GM12878 (cell line): Measurements from ENCODE around the gene DMRTC2. TPM values are rescaled to one million over a fixed set of nuclear protein-coding genes. Genes with fewer than 3 reads are reported as not detected.

Experiments
- ATAC-seq: fragments of 200-7000 bp; cut with Tn5 transposase; 3 replicates; pipeline ENCODE4 v1.9.1; 2020; ENCODE audit warnings: mild to moderate bottlenecking, moderate library complexity
- Bru-seq: library from RNA; stranded (reverse); fragments of 400-500 nt; gene quantifications from one replicate; lab custom pipeline; 2021; lab: Mats Ljungman, UMichigan
- BruChase-seq, 2 experiments: library from RNA; stranded (reverse); fragments of 400-500 nt; gene quantifications; one replicate each; lab custom pipeline; 2021; lab: Mats Ljungman, UMichigan
- BruUV-seq: library from RNA; stranded (reverse); fragments of 400-500 nt; replicated peaks from 2 replicates; lab custom pipeline; 2021; lab: Mats Ljungman, UMichigan
- CTCF ChIA-PET: fragments of 300-600 bp; sonication (Branson Sonifier 250); formaldehyde crosslinking; extraction: SDS; loops from one replicate; lab custom pipeline; 2021; ENCODE audit warnings: inconsistent platforms; lab: Yijun Ruan, JAX
- POLR2A ChIA-PET: fragments of 350-600 bp; formaldehyde crosslinking; extraction: SDS; loops from one replicate; lab custom pipeline; 2021; ENCODE audit warnings: inconsistent platforms; lab: Charles Lee
- RAD21 ChIA-PET: fragments of 300-600 bp; sonication (Branson Sonifier 250); formaldehyde crosslinking; loops from one replicate; lab custom pipeline; 2023; ENCODE audit warnings: antibody characterized with exemption; ENCODE audit not compliant: unreplicated experiment; lab: Charles Lee
- SMC1A ChIA-PET: fragments of 300-600 bp; sonication (Branson Sonifier 250); formaldehyde crosslinking; loops from one replicate; lab custom pipeline; 2023; ENCODE audit not compliant: unreplicated experiment, uncharacterized antibody; lab: Charles Lee
- DNase-seq: peaks from one replicate; pipeline ENCODE4 v3.0.0-alpha.2; 2011; ENCODE audit warnings: low read depth, low spot score
- FAIRE-seq: peaks from 3 replicates; lab custom pipeline; 2011; peaks lifted over from hg19 to GRCh38; lab: Jason Lieb, UNC
- H2AFZ ChIP-seq: 2 replicates; pipeline ENCODE4 v1.6.0; 2011; ENCODE audit warnings: low read depth, low read length, control low read depth; ENCODE audit not compliant: control insufficient read depth
- H3K27ac ChIP-seq: 2 replicates; pipeline ENCODE4 v1.5.1; 2011; ENCODE audit warnings: control low read depth; ENCODE audit not compliant: control insufficient read depth, insufficient read depth
- H3K27me3 ChIP-seq, 2 experiments: replicated peaks in 1 of 2; 2 replicates each; pipeline versions ENCODE4 v1.6.0 to v1.6.1; 2011; ENCODE audit warnings: low read length in 1 of 2; ENCODE audit not compliant: control insufficient read depth in 2 of 2, insufficient read depth in 2 of 2
- H3K36me3 ChIP-seq, 2 experiments: 2 replicates each; pipeline ENCODE4 v1.5.1; 2011; ENCODE audit warnings: low read length in 1 of 2; ENCODE audit not compliant: control insufficient read depth in 2 of 2, insufficient read depth in 2 of 2
- H3K4me1 ChIP-seq: 2 replicates; pipeline ENCODE4 v1.6.1; 2011; ENCODE audit warnings: mild to moderate bottlenecking, low read length, moderate library complexity, mixed read lengths; ENCODE audit not compliant: control insufficient read depth, insufficient read depth
- H3K4me2 ChIP-seq: 2 replicates; pipeline ENCODE4 v1.6.0; 2011; ENCODE audit warnings: control low read depth; ENCODE audit not compliant: control insufficient read depth, insufficient read depth
- H3K4me3 ChIP-seq: fragments of 200-600 bp; sonication (generic); 2 replicates; pipeline ENCODE4 v1.5.1; 2016
- H3K79me2 ChIP-seq: 2 replicates; pipeline ENCODE4 v1.6.0; 2011; ENCODE audit warnings: low read length; ENCODE audit not compliant: control insufficient read depth, insufficient read depth
- H3K9ac ChIP-seq: 2 replicates; pipeline ENCODE4 v1.8.0; 2011; ENCODE audit warnings: low read length, control low read depth, mixed read lengths; ENCODE audit not compliant: control insufficient read depth, insufficient read depth
- H3K9me3 ChIP-seq: replicated peaks from 3 replicates; pipeline ENCODE4 v1.5.1; 2011; ENCODE audit warnings: mild to moderate bottlenecking, low read length; ENCODE audit not compliant: control insufficient read depth, insufficient read depth
- H4K20me1 ChIP-seq: 2 replicates; pipeline ENCODE4 v1.6.0; 2011; ENCODE audit not compliant: control insufficient read depth, insufficient read depth
- ASH2L ChIP-seq: fragments of 300-600, 200-600 bp; sonication (generic); IDR thresholded peaks from 2 replicates; pipeline ENCODE4 v1.6.1; 2017; ENCODE audit warnings: low read depth, mild to moderate bottlenecking, borderline replicate concordance
- FOXK2 ChIP-seq: fragments of 450-650 bp; IDR thresholded peaks from 2 replicates; pipeline ENCODE4 v1.6.1; 2017; ENCODE audit warnings: mild to moderate bottlenecking, moderate library complexity
- HDAC2 ChIP-seq: fragments of 200-600 bp; sonication (generic); IDR thresholded peaks from 2 replicates; pipeline ENCODE4 v1.6.1; 2017
- NKRF ChIP-seq: fragments of 450-650 bp; conservative IDR thresholded peaks from 2 replicates; pipeline ENCODE4 v1.6.1; 2017; ENCODE audit warnings: mild to moderate bottlenecking, moderate library complexity
- NRF1 ChIP-seq: conservative IDR thresholded peaks from 2 replicates; pipeline ENCODE4 v1.6.1; 2011; ENCODE audit warnings: mild to moderate bottlenecking, low read depth, low read length, improper control_type of control experiment
- POLR2A ChIP-seq: IDR thresholded peaks from 2 replicates; pipeline ENCODE4 v1.6.1; 2011; ENCODE audit warnings: low read depth, mild to moderate bottlenecking, low read length
- SIX5 ChIP-seq: IDR thresholded peaks from 2 replicates; pipeline ENCODE4 v1.6.1; 2011; ENCODE audit warnings: mild to moderate bottlenecking, low read depth, low read length, moderate library complexity; ENCODE audit not compliant: severe bottlenecking
- SPI1 ChIP-seq: IDR thresholded peaks from 2 replicates; pipeline ENCODE4 v1.6.1; 2011; ENCODE audit warnings: low read depth, mild to moderate bottlenecking, low read length, moderate library complexity, borderline replicate concordance; ENCODE audit not compliant: insufficient read depth
- TCF3 ChIP-seq: IDR thresholded peaks from 2 replicates; pipeline ENCODE4 v1.6.1; 2012; ENCODE audit warnings: low read depth, mild to moderate bottlenecking, low read length, borderline replicate concordance; ENCODE audit not compliant: insufficient read depth
- TCF7 ChIP-seq: IDR thresholded peaks from 2 replicates; pipeline ENCODE4 v1.6.1; 2014; ENCODE audit warnings: antibody characterized with exemption, borderline replicate concordance
- ZBTB33 ChIP-seq: fragments of 450-650 bp; IDR thresholded peaks from 2 replicates; pipeline ENCODE4 v1.6.1; 2017; ENCODE audit warnings: mild to moderate bottlenecking
- ZNF207 ChIP-seq: fragments of 450-650 bp; IDR thresholded peaks from 2 replicates; pipeline ENCODE4 v1.6.1; 2014; ENCODE audit warnings: antibody characterized with exemption, mild to moderate bottlenecking, borderline replicate concordance
- ZNF622 ChIP-seq: fragments of 450-650 bp; IDR thresholded peaks from 2 replicates; pipeline ENCODE4 v1.6.1; 2017; ENCODE audit warnings: mild to moderate bottlenecking, inconsistent platforms
- ZSCAN29 ChIP-seq: fragments of 450-650 bp; IDR thresholded peaks from 2 replicates; pipeline ENCODE4 v1.6.1; 2017; ENCODE audit warnings: mild to moderate bottlenecking, moderate library complexity
- WGBS: methylation state at CpG from one replicate; pipeline ENCODE4 v1.1.6; 2016; ENCODE audit warnings: low lambda C conversion rate; ENCODE audit not compliant: insufficient replicate concordance, insufficient coverage; ENCODE audit errors: missing lambda C conversion rate; 5-methylcytosine and 5-hydroxymethylcytosine counted together
- in situ Hi-C: fragments of 300-500 bp; cut with MboI; formaldehyde crosslinking; loops from 9 replicates; pipeline ENCODE4 v1.14.3; 2018; ENCODE audit warnings: mixed read lengths
- intact Hi-C: fragments of 100-400 bp; cut with micrococcal nuclease; formaldehyde crosslinking; loops from one replicate; pipeline ENCODE4 v1.14.2; 2022; ENCODE audit not compliant: unreplicated experiment
- long read RNA-seq, 2 experiments: library from polyadenylated mRNA; unstranded; transcript quantifications; one replicate each; pipeline ENCODE4 v2.0.0, GENCODE V29; 2019 to 2020
- polyA minus RNA-seq, 3 experiments: library from RNA; depleted of rRNA, polyadenylated mRNA; stranded (reverse); fragments of >200 nt; gene quantifications; 2 replicates each; pipeline ENCODE4 v1.2.3, GENCODE V29; 2011
- polyA plus RNA-seq, 11 experiments: library from polyadenylated mRNA; depleted of rRNA in 4 of 11; unstranded in 6 of 11; stranded (reverse) in 5 of 11; fragments of >200 nt; fragmentation: Nextera tagmentation in 4 of 11; fragmentation: Illumina TruSeq in 1 of 11; extraction: Ambion mirVana in 4 of 11; extraction: Trizol in 1 of 11; gene quantifications; 1 replicate in 1 of 11; 2 replicates in 10 of 11; pipeline versions ENCODE4 v1.2.1 to v1.2.3, GENCODE V29; 2011 to 2016; ENCODE audit warnings: inconsistent platforms in 2 of 11, missing spikeins in 2 of 11, low read depth in 1 of 11
- total RNA-seq, 4 experiments: library from RNA; depleted of rRNA in 3 of 4; stranded (reverse); fragments of >200 nt in 3 of 4; fragmentation: Illumina TruSeq in 1 of 4; extraction: Trizol in 1 of 4; gene quantifications; 2 replicates each; pipeline versions ENCODE4 v1.2.1 to v1.2.3, GENCODE V29; 2013 to 2021

Gene DMRTC2
- not detected in 2 replicates for total RNA-seq (2013; cell fraction: nucleolus; rRNA removed)
- total RNA-seq (2014; rRNA removed) (not detected in 2 replicates), total RNA-seq (2014; rRNA removed; fragmentation: Illumina TruSeq; extraction: Trizol) (not detected in 2 replicates), total RNA-seq (2021) (not detected in 2 replicates), polyA plus RNA-seq (2011; rRNA removed) (not detected in 2 replicates), polyA plus RNA-seq (2014; fragmentation: Illumina TruSeq; extraction: Trizol) (not detected in 2 replicates), polyA plus RNA-seq (2014; fragmentation: Nextera tagmentation; extraction: Ambion mirVana) (not detected), polyA plus RNA-seq (2014; rRNA removed) (not detected in 2 replicates), polyA plus RNA-seq (2016; fragmentation: Nextera tagmentation; extraction: Ambion mirVana) (not detected), polyA minus RNA-seq (2011; rRNA and poly(A)+ RNA removed) (not detected in 2 replicates), Bru-seq, nascent RNA (not detected), BruChase-seq, experiment 1, labeled RNA remaining after a 6-hour chase (not detected), BruChase-seq, experiment 2, labeled RNA remaining after a 2-hour chase (not detected)
- polyA plus RNA-seq (2011; ENCODE audit: low read depth): not detected
- polyA plus RNA-seq (2011; cell fraction: cytosol; rRNA removed): not detected in 2 replicates
- not detected in 2 replicates for polyA plus RNA-seq (2011; cell fraction: nucleus; rRNA removed)
- polyA plus RNA-seq (2012): not detected in 2 replicates
- not detected in 2 replicates for polyA minus RNA-seq (2011; cell fraction: cytosol; rRNA and poly(A)+ RNA removed)
- polyA minus RNA-seq (2011; cell fraction: nucleus; rRNA and poly(A)+ RNA removed): not detected in 2 replicates
- long read RNA-seq, experiment 1: 0 reads
- long read RNA-seq, experiment 2: 0 reads

GRCh38 chr19:41845001-41845050, at the start of gene DMRTC2:
Gene DMRTC2 (plus strand): TSS chr19:41845042. CDS start chr19:41847429, 2,387 bp downstream.
- BruUV-seq: no TSS peak
- intact Hi-C loops: no loop called here

More at GRCh38 chr19:41845001-41845050, at the start of gene DMRTC2:
- ChIA-PET RAD21 (no interaction called here), SMC1A (no interaction called here), CTCF (no interaction called here), POLR2A (no interaction called here)
- no peak for ATAC-seq
- H3K4me1 ChIP-seq: no peaks in the 10 kb centered on the region
- WGBS: 98% methylated on average over 3 of the region's 3 CpGs
- H2AFZ ChIP-seq: no peak within 1 kb of the TSS
- no peak for FAIRE-seq
- no peaks in the 10 kb centered on the region for H3K79me2 ChIP-seq
- no peaks in the 10 kb centered on the region for H4K20me1 ChIP-seq
- no peaks in the 10 kb centered on the region for H3K9me3 ChIP-seq
- H3K4me2 ChIP-seq: no peak within 1 kb of the TSS
- no peak for DNase-seq
- no peak within 1 kb of the TSS for H3K4me3 ChIP-seq
- TF ChIP-seq TCF3: no peak
- TF ChIP-seq ZBTB33: no peak
- no peak for TF ChIP-seq NRF1
- TF ChIP-seq POLR2A: no peak
- TF ChIP-seq ZSCAN29: no peak
- no peak for TF ChIP-seq SIX5
- TF ChIP-seq FOXK2: no peak
- TF ChIP-seq ZNF622: no peak
- no peak for TF ChIP-seq SPI1
- TF ChIP-seq ASH2L: no peak
- no peak for TF ChIP-seq ZNF207
- no peak for TF ChIP-seq NKRF
- no peak for TF ChIP-seq HDAC2
- TF ChIP-seq TCF7: no peak
- peaks cover 0 to 1% of the 10 kb centered on the region in 2 experiments; a peak in 2 of 4 replicates for H3K27me3 ChIP-seq
- no peak within 1 kb of the TSS for H3K9ac ChIP-seq
- in situ Hi-C loops: no loop called here
- H3K27ac ChIP-seq: no peak within 1 kb of the TSS
- no peaks in the 10 kb centered on the region for H3K36me3 ChIP-seq
